HG02973 (cell line): ENCODE measurements around the gene ZGPAT.

Experiments
- ATAC-seq: cut with Tn5 transposase; IDR thresholded peaks from one replicate; pipeline ENCODE4 v1.9.1; 2021; ENCODE audit warnings: moderate library complexity; ENCODE audit not compliant: unreplicated experiment

The ZGPAT gene

GRCh38 chr20:63732118-63733095, 24.6 kb downstream of the ZGPAT start:
- no peak for ATAC-seq

DNA sequence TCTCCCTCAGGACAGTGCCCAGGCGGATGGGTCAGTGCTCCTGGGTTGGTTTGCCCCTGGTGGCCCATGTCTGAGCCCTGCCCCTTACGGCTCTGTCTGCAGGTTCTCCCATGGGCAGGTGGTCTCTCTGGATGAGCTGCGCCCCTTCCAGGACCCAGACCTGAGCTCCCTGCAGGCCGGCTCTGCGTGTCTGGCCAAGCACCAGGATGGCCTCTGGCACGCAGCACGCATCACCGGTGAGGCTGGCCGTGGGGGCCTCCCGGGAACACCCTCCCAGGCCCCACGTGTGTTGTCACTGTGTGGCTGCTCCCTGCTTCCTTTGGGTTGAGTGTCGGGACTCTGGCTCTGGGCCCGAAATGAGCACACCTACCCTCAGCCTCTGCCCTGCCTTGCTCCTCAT, 25.3 kb downstream of the ZGPAT start:
- no peak for ATAC-seq

GRCh38 chr20:63733579-63734081, 25.8 kb downstream of the ZGPAT start:
- ATAC-seq: no peak

- no peak for ATAC-seq
Measured at GRCh38 chr20:63734111-63734945, 26.5 kb downstream of the ZGPAT start.

- ATAC-seq: no peak
Measured at GRCh38 chr20:63734946-63735858, 27.4 kb downstream of the ZGPAT start.

DNA sequence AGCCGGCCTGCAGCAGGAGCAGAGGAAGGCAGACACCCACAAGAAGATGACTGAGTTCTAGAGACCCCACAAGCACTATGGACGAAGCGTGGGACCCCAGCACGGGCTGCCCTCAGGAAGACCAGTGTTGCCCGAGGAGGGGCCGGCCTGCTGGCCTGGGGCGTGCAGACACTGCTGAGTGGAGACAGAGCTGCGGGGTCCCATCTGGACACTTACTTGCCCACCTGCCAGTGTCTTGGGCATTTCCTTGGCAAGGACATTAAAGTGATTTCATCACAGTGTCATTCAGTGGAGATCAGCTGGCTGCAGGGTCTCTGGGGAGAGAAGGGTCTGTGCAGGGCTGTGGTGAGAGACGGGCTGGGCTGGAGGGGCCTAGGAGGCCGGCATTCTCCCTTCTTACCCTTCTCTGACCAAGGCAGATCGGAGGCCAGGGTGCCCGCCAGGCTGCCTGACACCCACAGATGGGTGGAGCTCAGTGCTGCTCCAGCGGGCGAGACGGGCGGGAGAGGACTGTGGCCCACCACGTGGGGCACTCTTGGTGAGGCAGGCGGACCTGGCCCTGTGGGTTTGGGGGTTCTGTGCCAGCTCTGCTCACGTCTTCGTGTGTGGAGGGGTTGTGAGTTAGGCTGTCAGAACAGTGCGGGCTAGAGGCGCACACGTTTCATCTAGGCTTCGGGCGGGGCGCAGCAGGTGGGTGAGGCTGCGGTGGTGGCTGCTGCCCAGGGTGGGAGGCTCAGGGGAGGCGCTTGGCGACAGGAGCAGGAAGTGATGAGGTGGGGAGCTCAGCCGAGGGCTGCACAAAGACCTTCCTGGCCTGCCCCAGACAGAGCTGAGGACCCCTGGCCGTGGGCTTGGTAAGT, 28.2 kb downstream of the ZGPAT start, which contains the start of gene LIME1:
LIME1 (plus strand) TSS at position 806 of the 860 bp plus-strand sequence. CDS start 886 bp downstream, outside the sequence.
- no peak for ATAC-seq

- ATAC-seq: no peak
Measured at GRCh38 chr20:63736893-63737694, 29.3 kb downstream of the ZGPAT start.

DNA sequence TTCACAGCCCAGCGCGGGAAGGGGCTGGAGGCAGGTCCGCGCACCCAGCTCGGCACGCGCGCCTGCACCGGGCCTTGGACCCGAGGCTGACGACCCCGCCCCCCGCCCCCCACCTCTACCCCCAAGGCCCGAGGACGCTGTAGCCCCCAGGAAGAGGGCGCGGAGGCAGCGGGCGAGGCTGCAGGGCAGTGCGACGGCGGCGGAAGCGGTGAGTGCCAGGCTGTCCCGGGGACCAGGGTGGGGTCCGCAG, 29.8 kb downstream of the ZGPAT start:
- no peak for ATAC-seq

GRCh38 chr20:63737945-63738686, 30.3 kb downstream of the ZGPAT start:
- ATAC-seq: no peak

- ATAC-seq: no peak
Measured at GRCh38 chr20:63738687-63739129, 30.9 kb downstream of the ZGPAT start.

- ATAC-seq: peak; percentile 41
Measured at GRCh38 chr20:63739130-63740069, 31.6 kb downstream of the ZGPAT start, which contains the start of gene SLC2A4RG. TSS of gene SLC2A4RG (plus strand) at chr20:63739776. CDS start at chr20:63739913, 137 bp downstream.

- ATAC-seq: peak; percentile 2
Measured at GRCh38 chr20:63740070-63740626, 32.3 kb downstream of the ZGPAT start.

GRCh38 chr20:63740627-63741353, 33.0 kb downstream of the ZGPAT start:
- ATAC-seq: no peak

GRCh38 chr20:63741354-63741675, 33.5 kb downstream of the ZGPAT start:
- ATAC-seq: no peak

DNA sequence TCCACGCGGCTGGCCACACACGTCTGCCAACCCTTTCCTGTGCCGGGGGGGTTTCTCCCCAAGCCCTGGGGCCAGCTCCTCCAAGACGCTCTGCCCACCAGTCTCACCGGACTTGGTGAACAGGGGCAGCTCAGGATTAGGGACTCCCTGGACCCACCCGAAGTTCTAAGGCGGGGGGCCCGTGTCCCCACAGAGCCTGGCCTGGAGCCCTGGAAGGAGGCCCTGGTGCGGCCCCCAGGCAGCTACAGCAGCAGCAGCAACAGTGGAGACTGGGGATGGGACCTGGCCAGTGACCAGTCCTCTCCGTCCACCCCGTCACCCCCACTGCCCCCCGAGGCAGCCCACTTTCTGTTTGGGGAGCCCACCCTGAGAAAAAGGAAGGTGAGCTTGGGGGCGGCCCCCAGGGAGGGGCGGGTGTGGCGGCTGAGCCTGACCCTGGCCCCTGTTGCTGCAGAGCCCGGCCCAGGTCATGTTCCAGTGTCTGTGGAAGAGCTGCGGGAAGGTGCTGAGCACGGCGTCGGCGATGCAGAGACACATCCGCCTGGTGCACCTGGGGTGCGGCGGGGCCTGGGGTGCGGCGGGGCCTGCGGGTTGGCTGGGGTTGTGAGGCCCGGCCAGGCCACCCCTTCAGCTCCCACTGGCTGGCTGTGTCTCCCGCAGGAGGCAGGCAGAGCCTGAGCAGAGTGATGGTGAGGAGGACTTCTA, 34.0 kb downstream of the ZGPAT start:
- no peak for ATAC-seq
